HG03558 (cell line): ENCODE data around the gene LYST.
"Not testable (repeated sequence)": the region's sequence is repeated elsewhere in the genome, so short reads cannot be mapped to it uniquely, and the experiment has no call there.

Source experiments
- ATAC-seq: cut with Tn5 transposase; IDR thresholded peaks from one replicate; pipeline ENCODE4 v1.9.1; 2021; ENCODE audit warnings: moderate number of reproducible peaks; ENCODE audit not compliant: unreplicated experiment; ENCODE audit errors: extremely low read depth

LYST gene

DNA sequence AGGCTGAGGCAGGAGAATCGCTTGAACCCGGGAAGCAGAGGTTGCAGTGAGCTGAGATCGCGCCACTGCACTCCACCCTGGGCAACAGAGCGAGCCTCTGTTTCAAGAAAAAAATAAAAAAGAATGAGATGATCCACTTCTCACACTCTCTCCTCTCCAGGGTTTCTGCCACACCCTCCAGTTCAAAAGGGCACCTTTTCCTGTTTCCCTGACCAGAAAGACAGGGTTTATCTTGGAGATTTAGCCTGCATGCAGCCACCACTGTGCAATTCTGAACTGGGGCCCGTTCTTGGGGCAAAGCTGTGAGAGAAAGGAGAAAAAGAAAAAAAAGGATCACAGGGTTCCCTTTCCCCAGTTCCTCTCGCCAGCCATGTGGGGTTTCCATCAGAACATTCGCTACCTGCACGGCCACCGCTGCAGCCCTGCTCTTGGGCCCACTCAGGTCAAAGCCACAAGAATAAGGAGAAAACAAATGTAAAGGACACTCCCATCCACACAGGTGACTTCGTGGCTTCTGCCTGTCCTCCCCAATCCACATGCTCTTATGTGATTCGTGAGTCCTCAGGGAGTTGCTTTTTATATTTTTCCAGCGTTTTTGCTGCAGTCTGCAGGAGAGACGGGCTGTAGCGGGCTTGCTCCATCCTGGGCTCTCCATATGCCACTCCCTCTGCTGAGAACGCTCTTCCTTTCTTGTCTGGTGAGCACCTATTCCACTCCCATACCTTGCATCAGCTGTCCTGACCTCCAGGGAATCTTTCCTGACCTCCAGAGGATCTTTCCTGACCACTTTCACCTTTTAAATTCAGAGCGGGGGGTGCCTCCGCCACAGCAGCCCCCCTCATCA, 243.5 kb downstream of the LYST start:
- no peak for ATAC-seq

DNA sequence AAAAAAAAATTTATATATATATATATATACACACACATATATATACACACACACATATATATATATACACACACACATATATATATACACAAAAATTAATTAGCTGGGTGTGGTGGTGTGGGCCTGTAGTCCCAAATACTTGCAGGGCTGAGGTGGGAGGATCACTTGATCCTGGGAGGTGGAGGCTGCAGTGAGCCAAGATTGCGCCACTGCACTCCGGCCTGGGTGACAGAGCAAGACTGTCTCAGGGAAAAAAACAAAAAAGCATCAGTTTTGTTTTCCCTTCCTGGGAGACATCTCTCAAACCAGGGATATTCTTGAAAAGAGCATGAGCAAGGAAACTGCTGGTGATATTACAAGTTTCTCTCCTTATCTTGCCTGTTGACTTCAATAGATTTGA, 247.6 kb downstream of the LYST start:
- ATAC-seq, result not testable (repeated sequence)

DNA sequence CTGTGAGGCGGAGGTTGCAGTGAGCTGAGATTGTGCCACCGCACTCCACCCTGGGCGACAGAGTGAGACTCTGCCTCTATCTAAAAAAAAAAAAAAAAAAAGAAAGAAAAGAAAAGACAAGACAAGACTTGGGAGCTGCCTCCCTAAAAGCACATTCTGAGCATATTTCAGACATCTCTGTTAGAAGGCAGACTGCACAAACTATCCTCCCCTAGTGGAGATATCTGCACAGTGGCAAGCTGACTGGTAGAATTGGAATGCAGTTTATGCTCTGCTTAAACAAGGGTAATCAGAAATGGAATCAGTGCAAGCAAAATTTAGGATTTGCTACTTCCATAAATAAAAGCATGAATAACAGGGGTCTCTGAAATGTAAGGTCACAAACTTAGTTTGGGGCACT, 248.9 kb downstream of the LYST start:
- no peak for ATAC-seq

DNA sequence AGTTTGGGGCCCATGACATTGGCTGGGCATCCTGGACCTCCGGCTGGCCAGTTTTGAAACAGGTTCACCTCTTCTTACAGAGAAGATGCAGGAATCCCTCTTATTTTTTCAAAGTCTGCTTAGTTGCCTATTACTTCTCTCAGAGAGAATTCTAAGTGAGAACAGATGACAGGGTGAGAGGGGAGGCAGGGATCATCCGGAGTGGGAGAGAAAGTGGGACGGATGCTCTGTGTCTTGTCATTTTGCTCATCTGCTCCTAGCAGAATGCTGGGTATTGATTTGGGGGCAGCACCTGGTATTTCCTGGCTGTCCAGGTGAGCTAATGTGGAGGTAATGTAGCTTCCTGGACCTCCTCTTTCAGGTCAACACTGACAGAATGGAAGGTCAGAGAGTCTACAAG, 249.6 kb downstream of the LYST start:
- no peak for ATAC-seq

DNA sequence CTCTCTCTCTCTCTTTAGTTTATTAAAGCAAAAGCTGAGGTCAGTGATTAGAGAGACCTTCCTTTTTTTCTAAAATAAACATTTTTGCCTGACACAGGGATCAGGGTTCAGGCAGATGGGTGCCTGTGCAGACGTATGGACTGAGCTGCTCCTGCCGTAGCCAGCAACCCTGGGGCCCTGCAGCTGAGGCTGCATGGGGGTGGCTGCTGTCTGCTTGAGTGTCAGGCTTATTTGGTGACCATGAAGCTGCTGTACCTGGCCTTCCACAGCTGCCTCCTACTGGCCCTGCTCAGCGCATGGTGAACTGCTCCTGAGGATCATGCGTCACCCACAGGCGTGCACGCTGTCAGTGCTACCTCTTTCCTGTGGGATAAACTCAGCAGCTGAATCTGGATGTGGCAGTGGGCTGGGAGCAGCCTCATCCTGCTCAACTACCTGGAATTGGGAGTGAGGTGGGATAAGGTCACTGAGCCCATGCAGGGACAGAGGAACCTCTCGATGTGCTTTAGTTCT, 252.2 kb downstream of the LYST start:
- no peak for ATAC-seq

DNA sequence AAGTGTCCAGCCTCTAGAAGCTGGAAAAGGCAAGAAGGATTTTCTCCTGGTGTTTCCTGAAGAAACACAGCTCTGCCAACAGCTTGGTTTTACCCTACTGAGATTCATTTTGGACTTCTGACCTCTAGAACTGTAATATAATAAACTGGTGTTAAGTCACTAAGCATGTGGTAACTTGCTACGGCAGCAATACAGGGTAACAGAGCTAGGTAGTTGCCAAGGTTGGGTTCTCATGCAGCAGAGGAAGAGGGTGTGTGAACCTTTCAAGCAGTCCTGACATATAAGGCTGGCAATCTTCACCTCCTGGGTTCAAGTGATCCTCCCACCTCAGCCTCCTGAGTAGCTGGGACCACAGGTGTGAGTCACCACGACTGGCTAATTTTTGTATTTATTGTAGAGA, 253.1 kb downstream of the LYST start:
- ATAC-seq, result no peak

DNA sequence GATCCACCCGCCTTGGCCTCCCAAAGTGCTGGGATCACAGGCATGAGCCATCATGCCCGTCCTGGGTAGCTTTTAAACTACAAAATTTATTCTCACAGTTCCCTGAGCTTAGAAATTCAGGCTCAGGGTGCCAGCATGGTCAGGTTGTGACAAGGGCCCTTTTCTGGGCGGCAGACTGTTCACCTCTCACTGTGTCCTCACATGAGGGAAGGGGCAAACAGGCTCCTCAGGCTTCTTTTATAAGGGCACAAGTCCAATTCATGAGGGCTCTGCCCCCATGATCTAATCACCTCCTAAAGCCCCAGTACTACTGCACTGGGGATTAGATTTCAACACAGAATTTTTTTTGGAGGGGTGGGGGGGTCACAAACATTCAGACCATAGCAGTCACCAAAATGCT, 253.9 kb downstream of the LYST start:
- ATAC-seq, result no peak
